MV-4-11 (cell line): Measurements from ENCODE around the gene RSRP1.
A peak's percentile ranks its signal among the peaks of the same experiment; 100 is the strongest.
"Not testable (repeated sequence)": the region's sequence is repeated elsewhere in the genome, so short reads cannot be mapped to it uniquely, and the experiment has no call there.

Experiments used
- DNase-seq: peaks from one replicate; lab custom pipeline; 2025; lab: John Stamatoyannopoulos, UW

The RSRP1 gene, protein sequence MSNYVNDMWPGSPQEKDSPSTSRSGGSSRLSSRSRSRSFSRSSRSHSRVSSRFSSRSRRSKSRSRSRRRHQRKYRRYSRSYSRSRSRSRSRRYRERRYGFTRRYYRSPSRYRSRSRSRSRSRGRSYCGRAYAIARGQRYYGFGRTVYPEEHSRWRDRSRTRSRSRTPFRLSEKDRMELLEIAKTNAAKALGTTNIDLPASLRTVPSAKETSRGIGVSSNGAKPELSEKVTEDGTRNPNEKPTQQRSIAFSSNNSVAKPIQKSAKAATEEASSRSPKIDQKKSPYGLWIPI

DNA sequence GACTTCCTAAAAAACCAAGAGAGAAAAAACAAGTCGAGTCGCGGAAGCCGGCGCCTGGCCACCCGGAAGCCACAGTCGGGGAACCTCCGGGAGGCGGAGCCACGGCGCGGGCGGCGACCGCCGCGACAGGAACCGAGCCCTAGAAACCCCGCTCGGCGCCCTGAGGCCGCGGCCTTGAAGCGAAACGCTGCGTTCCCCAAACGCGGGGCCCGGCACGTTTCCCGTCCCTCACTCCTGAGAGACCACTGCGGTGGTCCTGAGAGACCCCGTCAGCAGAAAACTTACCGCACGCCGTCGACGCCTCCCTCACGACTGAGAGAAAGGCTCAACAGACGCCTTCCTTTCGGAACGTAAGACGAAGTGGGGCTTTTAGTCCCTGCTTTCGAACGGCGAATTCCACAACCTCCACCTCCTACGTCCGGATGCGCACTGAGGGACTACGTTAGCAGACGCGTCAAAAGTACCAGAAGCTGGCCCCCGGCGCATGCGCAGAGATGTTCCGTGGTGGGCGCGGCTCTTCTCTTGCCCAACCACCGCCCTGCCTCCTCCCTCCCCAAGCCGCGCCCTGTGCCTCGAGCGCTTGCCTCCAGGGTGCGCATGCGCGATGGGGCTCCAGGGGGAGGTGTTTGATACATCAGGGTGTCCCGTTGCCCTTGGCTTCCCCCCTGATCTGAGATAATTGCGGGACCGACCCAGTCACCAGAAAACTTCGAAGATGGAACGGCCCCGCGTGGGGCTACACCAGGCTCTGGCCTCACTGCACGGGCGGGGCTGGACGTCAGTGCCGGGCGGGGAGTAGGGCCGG is at the start of gene RSRP1:
TSS of gene RSRP1 (minus strand) at position 431 of the 805 bp plus-strand sequence. CDS start 491 bp downstream, outside the sequence.
- peak; percentile 96 for DNase-seq

DNA sequence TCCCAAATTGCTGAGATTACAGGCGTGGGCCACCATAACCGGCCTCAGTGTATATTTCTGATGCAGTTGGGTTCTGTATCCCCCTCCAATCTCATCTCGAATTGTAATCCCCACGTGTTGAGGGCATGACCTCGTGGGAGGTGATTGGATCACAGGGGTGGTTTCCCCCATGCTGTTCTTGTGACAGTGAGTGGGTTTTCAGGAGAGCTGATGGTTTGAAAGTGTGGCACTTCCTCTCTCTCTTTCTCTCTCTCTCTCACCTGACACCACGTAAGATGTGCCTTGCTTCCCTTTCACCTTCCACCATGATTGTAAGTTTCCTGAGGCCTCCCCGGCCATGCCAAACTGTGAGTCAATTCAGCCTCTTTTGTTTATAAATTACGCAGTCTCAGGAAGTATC is 49.2 kb upstream of the RSRP1 start:
- DNase-seq = not testable (repeated sequence)

DNA sequence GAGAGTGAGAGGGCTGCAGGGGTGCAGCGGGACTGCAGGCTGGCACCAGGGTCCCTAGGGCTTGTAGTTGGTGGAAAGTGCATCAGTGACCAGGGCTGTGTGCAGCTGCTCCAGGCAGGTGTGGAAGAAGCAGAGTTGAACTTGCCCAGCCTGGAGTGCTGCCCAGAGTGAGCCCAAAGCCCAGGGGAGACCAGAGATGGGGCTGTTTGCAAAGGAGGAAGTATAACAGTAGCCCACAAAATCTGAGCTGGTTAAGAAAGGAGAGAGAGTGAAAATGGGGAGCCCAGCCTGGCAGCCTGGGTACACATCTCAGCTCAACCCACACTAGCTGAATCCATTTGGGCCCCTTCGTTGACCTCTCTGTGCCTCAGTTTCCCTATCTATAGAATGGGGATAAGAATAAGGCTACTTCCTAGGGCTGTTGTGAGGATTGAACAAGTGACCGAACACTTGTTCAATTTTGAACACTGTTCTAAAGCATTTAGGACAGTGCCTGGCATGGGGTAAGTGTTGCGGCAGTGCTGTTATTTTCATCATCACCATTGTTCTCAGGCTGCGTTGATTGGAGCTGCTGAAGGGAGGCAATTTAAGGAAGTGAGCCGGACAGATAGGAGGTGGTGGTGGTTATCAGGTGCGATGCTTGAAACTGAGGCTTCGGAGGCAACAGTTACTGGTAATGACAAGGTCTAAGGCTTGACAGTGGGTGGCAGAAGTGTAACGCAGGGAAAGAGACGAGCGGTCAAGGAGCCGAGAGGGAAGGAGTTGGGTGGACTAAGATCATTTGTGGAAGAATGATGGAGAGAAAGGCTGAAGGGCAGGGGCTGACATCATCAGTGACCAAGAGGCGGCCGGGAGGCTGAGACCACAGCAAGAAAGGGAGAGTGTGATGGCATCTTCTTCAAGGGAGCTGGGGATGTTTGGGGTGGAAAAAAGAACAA is 47.9 kb upstream of the RSRP1 start:
- not testable (repeated sequence) for DNase-seq

DNA sequence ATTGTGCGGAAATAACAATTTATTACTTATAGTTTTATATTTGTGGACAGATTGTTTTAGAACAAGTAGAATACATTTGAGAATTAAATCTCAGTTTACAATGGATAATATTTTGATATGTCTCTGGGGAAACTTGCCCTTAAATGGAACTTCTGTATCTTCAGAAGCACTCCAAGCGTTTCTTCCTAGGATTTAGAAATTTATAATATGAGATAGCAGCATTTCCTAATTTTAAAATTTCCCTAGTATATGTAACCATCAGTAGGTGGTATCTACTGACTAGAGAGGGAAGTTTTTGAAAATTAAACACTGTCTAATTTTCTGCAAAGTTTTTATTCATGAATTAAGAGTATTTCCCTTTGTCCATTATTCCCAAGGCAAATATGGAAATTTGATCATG is 46.2 kb upstream of the RSRP1 start:
- not testable (repeated sequence) for DNase-seq

DNA sequence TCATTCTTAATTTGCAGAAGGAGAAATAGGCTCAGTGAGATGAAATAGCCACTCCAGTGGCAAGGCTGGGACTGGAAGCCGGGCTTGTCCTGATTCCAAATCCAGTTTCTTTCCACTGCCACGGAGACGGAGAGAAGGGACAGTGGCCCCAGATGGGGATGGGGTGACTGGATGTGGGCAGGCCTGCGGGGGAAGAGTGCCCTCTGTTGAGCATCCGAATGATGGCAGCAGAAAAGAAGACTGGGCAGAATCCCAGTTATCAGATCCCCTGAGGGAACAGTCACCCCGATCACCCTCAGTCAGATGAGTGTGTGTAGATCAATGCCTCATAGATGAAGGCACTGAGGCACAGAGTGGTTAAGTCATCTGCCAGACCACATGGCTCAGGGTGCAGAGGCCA is 42.8 kb upstream of the RSRP1 start:
- DNase-seq = not testable (repeated sequence)

DNA sequence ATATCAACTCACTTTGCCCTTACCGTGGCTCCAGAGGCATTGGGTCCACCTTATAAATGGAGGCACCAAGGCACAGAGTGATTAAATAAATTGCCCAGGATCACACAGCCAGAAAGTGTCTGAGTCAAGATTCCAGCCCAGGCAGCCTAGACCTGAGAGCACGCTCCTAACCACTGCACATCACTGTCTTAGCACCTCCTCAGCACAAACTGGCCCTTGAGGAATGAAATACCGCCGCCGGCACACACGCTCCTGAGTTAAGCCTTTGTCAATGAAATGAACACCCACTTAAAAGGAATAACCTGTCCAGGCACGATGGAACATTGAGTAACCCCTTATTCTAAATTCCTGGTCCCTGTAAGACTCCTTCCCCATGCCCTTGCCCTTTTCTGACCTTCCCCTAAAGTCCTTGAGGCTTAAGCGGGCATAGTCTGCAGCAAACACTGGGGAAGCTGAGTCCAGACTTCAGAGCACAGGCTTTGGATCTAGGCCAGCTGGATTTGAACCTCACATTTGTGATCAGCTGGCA is 41.4 kb upstream of the RSRP1 start:
- not testable (repeated sequence) for DNase-seq

DNA sequence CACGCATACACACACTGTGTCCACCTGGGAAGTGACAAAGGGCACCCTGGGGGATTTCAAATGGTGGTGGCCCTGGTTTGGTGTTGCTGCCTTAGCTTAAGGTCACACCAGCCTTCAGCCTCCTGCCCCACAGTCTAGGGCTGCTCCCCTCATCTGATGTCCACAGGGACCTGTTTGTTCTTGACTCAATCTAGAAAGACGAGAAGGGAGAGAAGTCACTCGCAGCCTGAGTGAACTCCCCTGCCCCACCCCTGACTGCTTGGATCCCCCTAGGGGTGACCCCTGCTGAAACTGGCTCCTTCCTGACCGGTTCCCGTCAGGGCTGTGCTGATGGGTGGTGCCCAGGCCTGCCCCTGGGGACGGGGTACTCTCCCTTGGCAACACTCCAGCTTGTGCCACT is 39.9 kb upstream of the RSRP1 start:
- DNase-seq = not testable (repeated sequence)

DNA sequence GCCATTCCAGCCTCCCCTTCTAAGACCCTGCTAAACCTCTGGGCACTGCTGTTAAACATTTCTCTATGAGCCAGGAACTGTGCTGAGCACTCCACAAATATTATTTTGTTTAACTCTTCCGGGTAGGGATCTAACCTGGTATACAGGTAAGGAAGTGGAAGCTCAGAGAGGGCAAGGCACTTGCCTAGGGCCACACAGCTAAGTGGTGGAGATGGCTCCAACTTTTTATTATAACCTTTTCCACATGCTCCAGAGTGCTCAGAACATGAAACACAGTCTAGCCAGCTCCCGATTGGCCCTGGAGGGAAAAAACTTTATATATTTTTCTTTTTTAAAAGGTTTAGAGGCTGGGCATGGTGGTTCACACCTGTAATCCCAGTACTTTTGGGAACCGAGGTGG is 38.6 kb upstream of the RSRP1 start:
- DNase-seq = not testable (repeated sequence)

DNA sequence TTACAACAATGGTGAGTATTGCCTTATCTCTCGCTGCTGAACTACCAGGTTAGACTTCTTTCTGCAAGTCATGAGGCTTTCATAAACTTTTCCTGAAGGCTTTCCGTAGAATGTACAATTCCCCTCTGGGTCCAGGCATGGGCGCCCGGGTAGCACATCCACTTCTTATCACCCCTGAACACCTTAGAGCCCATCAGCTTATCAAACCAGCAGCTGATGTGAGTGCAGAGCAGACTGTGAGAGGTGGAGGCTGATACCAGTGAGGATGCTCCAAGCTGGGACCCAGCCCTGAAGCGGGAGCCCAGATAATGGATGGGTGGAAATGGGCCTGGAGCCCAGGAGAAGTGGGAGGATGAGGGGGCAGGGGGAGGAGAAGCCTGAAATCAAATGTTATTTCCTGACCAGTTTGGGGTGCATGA is 32.4 kb upstream of the RSRP1 start:
- not testable (repeated sequence) for DNase-seq

DNA sequence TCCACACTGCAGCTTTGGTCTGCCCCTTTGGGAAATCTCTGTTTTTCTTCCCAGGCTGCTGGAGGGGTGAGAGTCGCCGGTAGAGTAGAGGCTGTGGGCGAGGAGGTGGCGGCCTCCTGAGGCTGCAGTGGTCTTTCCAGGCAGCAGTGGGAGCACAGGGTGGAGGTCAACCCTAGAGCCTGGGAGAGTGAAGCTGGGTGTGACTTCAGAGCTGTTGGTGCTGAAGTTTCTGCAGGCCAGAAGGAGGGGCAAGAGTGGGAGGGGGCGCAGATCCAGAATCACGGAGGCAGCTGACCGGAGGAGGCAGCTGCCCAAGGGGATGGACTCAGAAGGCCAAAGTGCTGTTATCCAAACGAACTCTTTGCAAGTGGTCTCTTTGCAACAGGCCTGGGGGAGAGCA is 31.5 kb upstream of the RSRP1 start:
- not testable (repeated sequence) for DNase-seq

DNA sequence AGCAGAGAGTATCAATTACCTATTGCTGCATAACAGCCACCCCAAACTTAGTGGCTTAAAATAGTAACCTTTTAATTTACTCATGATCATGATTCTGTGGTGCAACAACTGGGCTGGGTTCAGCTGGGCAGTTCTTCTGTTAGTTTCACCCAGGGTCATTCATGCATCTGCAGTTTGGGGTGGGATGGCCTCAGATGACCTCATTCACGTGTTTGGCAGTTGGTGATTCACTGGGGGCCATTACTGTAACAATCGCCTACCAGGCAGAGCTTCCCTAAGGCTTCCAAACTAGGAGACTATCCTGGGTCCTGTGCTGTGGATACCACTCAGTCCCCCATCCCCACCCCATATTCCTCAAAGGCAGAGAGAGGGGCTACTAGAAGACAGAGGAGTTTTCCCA is 31.1 kb upstream of the RSRP1 start:
- DNase-seq = not testable (repeated sequence)

DNA sequence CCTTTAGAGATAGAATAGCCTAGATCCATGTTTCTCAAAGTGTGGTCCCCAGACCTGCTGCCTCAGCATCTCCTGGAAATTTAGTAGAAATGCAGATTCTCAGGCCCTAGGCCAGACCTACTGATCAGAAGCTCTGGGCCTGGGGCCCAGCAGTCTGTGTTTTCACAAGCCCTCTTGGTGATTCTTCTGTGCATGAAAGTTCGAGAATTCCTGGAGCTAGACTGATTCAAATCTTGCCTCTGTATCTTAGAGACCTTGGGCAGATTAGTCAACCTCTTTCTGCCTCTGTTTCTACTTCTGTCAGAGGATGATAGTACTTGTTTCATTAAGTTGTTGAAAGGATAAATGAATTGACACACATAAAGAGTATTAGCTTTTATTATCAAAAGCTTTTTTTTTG is 30.0 kb upstream of the RSRP1 start:
- DNase-seq = not testable (repeated sequence)

DNA sequence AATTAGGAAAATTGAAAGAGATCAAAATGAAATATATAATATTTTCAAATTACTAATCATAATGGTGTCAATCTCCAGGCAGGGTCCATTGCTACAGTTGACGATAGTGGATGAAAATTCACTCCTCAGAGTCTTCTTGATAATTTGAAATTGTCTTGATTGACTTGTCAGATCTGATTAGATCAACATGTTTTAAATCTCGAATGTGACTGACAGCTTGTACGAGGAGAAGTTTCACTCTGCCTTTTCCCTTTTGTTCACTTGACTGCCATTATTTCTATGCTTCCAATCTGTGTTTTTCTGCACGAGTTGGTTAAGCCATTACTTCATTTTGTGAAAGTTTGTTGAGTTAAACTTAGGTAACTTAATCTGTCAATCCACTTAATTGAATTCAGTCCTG is 28.4 kb upstream of the RSRP1 start:
- not testable (repeated sequence) for DNase-seq

DNA sequence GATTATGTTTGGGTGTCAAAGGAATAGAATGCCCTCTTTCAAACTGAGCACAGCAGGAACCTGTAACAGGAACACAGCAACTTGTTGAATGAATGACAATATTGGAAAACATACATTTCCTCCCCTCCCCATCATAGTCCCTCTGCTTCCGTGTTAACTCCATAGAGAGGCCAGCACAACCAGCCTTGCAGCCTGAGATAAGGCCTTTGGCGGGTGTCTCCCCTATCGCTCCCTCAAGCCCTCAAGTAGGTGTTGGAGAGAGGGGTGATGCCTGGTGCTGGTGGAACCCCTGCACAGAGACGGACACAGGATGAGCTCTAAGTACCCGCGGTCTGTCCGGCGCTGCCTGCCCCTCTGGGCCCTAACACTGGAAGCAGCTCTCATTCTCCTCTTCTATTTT is 25.0 kb upstream of the RSRP1 start, which contains the start of gene RHD:
TSS of gene RHD (plus strand) at position 272 of the 400 bp plus-strand sequence. CDS start at position 311, 39 bp downstream.
- DNase-seq = not testable (repeated sequence)

DNA sequence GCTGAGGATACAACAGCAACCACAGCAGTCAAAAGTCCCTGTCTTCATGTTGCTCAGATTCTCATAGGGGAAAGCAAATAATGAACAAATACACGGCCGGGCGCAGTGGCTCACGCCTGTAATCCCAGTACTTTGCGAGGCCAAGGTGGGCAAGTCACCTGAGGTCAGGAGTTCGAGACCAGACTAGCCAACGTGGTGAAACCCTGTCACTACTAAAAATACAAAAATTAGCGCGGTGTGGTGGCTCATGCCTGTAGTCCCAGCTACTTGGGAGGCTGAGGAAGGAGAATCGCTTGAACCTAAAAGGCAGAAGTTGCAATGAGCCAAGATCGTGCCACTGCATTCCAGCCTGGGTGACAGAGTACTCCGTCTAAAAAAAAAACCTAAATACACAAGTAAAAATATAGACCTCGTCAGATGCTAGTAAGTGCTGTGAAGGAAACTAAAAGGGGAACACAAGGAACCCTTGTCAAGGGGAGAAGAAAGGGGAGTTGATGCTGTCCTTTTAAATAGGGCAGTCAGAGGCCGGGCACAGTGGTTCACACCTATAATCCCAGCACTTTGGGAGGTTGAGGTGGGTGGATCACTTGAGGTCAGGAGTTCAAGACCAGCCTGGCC is 21.0 kb upstream of the RSRP1 start:
- not testable (repeated sequence) for DNase-seq

DNA sequence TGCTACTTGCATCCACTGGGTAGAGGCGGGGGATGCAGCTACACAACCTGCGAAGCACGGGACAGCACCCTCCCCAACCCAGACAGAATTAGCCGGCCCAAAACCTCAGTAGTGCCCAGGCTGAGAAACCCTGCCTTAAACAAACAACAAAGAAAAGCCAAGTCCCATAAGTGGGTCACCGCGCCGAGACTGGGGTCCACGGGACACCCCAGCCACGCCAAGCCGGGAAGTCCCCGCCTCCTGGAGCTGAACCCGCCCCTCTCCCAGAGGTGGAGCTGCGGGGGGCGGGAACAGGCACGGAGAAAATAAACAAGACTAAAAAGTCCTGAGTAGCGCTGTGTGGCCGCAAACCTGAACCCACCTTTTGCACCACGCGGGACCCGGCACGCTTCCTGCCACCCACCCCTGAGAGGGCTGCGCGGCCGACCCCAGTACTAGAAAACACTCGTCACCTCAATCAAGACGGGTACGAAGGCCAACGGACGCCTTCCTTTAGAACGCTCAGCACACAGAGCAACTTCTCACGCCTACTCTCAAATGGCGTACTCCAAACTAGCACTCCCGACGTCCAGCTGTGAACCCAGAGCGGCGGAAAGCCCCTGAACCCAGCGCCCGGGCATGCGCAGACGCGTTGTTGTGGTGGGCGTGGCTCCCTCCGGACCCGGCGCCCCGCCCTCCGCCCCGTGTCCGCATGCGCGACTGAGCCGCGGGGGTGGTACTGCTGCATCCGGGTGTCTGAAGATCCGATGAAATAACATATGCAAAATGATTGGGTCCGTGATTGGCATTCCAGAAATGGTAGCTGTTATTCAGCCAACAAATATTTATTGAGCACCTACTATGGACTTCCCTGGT is 20.3 kb upstream of the RSRP1 start:
- DNase-seq = not testable (repeated sequence)

DNA sequence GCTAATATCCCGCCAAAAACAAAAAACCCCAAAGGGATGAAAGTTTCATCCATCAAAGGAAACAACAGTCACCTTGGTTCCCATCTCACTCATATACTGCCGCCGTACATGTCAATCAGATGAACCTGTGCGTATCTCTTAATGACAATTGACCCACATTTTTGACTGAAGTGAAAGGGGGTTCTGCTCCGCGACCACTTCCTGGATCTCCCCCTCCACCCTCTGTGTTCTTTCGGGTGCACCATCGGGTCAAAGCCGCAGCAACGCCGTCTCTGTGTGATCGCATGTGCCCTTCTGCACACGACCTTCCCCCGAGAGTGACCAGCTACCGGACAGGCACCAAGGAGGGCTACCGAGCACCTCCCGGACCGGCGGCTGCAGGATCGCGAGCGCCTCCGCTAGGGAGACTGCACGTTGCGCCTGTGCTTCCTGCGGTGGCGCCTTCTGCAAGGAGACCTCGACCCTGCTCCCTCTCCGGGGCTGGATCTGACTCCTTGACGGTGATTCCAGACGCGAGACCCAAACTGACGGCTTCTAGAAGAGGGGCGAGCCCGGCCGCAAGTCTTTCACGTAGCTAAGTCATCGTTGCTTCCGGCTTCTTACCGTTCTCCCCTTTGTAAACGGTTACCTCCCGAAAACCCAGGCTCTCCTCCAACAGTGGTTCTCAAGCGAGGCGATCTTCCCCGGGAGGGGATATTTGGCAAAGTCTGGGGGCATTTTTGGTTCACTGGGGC is 19.5 kb upstream of the RSRP1 start:
- DNase-seq = not testable (repeated sequence)

DNA sequence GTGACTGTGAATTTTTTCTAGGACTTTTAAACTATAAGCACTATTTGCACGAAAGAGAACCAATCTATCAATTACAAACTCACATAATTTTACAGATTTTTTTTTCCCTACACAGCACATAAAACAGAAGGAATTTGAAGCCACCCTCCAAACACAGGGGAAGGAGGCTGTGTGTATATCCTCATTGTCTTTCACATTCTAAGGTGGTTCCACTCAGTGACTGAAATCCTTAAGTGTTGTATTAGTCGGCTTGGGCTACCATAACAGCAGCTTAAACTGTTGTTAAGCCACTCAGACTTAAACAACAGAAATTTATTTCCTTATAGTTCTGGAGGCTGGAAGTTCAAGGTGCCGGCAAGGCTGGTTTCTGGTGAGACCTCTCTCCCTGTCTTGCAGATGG is 13.1 kb upstream of the RSRP1 start:
- DNase-seq = not testable (repeated sequence)

DNA sequence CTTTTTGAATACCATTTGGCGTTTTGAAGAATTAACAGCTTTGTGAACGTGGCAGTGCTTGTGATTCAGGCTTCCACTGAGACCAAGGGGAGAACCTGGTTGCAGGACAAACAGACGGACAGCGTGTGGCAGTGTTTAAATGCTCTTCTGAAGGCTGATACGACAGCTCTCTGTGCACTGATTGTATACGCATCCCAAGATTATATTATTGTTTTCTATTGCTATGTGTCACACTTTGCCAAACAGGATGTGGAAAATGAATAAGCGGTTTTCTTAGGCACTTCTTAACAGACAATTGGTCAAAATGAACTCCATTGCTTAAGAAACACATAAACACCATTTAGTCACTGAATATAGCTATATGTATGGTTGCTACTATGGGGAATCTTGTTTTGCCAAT is 12.6 kb upstream of the RSRP1 start:
- DNase-seq = peak; percentile 58

DNA sequence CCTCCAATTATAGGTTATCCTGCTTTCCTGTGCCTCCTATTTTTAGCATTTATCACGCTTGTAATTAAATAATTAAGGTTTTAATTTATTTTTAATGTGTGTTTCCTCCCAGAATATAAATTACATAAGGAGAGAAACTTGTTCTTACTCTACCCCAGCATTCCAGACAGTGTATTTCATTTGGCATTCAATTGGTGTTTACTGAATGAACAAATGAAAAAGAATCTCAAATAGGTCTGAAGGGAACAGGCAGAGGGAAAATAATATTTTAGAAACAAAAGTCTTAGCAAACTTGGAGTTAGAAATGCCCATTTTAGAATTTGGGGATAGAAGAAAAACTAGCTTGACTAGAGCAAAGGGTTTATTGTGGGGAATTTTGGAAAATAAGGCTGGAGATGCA is 9.9 kb upstream of the RSRP1 start:
- DNase-seq = no peak
